Activated CD4-positive, alpha-beta T cell treated with anti-CD3 and anti-CD28 coated beads, Interleukin-2, amount 50 U/mL, for 24 hours (primary cell): ENCODE data around the gene DCBLD2.

Source experiments
- DNase-seq, 2 donors: peaks; one replicate each; pipeline ENCODE4 v3.0.0-alpha.2; 2020; ENCODE audit warnings: low read depth in 1 of 2, low spot score in 1 of 2

Gene DCBLD2

DNA sequence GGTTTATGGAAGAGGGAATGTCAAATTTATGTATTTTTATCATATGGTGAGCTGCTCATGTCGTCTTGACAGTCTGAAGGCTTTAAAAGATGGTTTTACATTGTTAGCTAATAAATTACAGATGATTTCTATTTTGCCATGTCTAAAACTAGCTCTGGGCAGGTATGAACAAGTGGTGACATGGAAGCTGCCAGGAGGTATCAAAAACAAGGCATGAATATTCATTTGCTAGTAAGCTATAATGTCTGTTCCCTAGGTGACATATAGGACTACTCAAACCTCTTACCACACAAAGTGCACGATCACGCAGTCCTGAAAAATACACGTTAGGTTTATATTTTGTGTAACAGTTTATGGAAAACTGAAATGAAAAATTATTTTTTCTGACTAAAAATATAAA, 103.6 kb downstream of the DCBLD2 start:
- no peak for DNase-seq

DNA sequence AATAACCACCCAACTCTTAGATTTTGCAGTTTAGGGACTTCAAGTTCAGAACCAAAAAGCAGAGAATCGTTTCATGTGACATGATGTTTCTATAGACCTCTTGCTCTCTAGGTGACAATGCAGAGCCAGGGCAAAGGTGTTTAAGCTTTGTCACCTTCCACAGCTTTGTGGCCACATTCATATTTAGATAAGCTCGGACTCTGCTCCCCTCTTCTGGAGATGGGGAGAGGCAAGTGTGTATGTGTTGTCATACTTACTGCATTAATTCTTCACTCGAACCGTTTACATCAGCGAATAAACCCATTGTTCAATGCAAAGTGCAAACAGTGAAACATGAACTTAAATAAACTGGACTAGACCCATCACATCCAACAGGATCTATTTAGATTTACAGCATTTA, 105.2 kb downstream of the DCBLD2 start:
- no peak for DNase-seq

DNA sequence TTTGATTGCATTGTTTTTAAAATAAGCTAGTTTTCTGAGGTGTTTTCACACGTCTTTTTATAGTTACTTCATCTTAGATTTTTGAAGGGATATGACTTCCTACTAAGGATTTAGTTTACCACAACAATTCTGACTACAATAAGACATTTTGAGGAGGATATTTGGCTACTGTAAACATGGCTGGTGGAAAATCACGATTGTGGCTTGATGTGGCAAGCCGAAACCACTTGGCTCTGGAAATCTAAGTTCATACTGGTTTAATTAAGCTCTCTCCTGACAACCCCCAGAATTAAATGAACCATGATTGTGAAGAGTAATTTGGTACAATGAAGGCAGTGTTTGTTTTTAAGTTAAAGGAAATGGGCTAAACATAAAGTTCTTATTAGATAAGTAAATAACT, 107.5 kb downstream of the DCBLD2 start:
- no peak for DNase-seq

DNA sequence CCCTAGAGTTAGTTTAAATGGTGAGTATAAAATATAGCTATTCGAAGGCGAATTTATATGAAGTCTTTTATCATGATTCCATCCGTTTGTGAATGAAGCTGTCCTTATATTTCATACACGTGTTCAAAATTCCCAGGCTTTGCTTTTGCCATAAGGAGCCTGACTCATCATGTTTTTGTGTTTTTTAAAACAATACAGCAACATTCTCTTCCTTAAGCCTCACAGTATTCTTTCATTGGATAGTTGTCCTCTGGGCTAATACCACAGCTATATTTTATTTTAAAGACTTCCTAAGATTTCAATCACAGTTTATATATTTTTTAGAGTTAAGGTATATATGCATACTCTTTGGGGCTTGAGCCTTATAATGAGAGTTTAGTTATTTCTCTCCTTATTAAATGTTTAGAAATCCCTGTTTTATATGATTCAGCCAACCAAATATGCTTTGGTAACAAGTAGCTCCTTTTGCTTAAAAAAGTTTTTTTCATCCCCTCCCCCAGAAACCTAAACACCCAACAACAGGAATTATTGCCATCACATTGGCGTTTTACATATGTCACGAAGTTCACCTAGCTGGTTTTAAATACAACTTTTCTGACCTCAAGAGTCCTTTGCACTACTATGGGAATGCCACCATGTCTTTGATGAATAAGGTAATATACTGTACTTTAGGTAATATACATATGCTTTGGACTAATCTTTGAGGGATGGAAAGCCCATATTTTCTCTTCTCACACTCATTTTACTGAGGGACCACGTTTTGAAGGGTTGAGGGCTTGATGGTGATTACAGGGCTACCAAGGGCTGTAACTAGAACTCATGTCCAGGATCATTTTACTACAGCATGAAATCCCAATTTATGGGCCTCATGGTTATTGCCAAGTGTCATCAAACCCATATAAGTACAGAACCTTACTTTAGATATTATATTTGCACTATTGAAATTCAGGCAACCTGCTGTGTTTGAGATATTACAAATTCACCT, 109.9 kb downstream of the DCBLD2 start:
- DNase-seq = no peak

DNA sequence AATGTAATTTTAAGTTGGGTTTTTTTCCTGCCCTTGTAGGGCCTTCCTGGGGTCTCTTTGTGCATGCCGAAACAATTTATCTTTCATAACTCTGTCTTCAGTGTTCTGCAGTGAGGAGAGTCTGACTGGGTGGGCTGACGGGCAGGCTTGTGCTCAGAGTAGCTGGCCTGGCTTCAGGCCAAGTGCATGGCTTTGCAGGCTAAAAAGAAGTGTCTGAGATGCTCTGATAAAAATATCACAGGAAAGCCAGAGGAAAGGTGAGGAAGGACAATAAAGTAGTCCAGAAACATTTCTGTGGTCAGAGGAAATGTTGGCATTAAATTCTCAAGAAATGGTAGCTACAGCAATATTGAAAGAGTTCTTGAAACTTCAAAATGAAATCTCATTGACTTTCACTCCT, 112.8 kb downstream of the DCBLD2 start:
- DNase-seq = no peak

DNA sequence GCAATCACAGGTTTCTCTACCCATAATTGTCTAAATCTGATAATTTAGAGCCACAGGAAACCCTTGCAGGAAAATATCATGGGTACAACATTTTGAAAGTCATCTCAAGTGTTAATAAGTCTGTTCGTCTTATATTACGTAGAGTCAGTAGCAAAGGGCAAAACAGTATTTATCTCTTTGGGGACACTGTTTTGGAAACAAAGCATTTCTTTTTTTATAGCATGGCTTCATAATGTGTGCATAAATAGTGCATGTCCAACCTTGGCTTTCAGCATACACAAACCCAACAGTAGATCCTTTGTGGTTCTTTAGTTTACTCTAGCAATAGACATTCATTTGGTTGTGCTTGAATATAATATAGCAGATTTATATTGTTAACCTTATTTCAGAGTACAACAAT, 114.3 kb downstream of the DCBLD2 start:
- DNase-seq = no peak

DNA sequence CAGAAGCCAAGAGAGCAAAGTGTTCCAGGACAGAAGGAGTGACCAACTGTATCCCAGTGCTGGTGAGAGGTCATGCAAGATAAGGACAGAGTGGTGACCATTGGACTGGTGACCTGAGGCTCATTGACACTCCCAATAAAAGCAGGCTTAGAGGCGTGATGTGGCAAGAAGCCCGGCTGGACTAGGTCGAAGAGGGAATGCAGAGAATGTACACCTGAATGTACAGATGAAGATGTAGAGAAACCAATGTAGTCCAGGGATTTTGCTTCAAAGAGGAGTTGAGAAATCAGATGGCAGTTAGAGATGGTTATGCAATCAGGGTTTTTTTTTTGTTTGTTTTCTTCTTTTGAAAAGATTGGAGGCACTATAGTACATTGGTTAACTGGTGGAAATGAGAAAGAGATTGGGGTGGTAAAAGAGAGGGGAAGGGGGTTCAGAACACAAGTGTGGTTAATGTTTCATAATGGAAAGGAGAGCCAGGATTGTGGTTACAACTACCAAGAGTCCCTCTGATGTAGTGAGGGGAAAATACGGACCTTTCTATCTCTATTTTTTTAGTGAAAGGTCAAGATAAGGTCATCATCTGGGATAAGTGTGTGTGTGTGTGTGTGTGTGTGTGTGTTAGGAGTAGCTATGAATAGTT, 115.0 kb downstream of the DCBLD2 start:
- no peak for DNase-seq

DNA sequence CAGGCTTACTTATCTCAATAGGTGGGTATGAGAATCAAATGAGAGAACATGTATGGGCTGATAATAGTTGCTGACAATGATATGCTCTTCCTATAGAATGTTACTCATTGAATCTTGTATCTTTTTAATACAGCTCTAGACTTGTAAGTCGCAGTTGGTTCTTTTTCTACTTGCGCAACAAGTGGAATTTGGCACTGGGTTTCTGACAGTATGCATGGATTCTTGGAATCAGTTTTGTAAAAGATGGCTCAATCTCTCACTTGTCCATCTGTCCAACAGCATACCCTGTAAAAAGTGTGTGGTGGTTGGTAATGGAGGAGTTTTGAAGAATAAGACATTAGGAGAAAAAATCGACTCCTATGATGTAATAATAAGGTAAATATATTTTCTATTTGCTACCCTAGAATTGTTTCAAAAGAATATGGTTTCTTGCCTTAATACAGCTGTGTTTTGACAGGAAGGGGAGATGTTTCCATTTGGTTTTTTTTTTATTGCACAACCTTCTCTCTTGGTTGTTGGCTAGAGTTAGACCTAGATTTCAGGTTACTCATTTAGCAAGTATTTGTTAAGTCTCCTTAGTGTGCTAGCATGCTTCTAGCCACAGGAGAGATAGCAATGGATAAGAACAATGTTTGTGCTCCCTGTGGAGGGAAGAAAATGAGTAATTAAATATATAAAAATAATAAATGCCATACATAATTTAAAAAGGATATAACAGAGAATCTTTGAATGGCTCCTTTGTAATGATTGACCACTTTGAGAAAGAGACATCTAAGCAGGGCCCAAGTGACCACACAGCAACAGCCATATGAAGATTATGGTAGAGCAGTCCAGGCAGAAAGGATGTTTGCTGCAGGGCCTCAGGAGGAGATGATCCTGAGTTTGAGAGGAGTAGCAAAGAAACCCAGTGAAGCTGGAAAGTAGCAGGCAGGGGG, 116.6 kb downstream of the DCBLD2 start:
- DNase-seq = no peak

DNA sequence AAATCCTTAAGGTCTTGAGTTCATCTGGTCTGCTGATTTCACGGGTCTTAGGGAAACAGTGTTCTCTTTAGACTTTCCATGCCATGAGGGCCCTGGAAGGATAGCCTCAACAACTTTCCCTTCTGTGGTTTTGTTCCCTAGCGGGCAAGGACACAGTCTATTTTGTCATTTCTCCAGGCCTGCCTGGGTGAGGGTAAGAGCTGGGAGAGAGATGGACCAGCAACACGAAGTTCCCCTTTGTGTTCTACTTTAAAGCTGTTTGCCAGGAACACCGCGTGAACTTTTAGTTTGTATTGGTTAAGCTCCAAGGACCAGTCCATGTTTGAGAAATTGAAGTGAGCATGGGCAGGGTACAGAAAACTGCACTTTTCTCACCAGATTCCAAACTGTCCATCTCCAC, 117.5 kb downstream of the DCBLD2 start:
- DNase-seq = no peak

DNA sequence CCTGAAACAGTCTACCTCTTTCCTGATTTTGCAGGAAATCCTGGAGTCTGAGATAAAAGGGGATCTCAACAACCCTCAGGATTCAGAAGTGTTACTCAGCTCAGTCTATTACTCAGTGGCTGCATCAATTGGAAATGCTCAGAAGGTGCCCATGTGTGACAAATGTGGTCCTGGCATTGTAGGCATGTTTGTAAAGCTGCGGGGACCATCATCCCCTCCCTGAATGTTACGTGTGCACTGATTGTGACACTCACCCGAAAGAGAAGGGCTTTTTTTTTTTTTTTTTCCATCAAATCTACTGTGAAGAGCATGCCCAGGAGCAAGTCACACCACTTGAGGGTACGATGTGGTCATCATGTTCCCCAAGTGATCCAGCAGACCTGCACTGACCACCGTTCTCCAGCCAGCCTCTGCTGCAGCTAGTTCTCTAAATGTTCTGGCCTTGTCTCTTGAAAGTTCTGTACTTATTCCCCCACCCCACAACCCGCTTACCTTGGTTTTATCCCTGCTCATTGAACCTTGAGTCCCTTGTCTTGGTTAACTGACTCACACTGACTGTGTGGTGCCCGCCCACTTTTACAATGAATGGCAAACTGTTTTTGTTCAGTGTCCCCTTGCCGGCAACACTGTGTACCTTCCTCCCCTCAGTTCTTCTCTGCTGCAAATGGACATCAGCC, 118.5 kb downstream of the DCBLD2 start:
- DNase-seq = no peak

DNA sequence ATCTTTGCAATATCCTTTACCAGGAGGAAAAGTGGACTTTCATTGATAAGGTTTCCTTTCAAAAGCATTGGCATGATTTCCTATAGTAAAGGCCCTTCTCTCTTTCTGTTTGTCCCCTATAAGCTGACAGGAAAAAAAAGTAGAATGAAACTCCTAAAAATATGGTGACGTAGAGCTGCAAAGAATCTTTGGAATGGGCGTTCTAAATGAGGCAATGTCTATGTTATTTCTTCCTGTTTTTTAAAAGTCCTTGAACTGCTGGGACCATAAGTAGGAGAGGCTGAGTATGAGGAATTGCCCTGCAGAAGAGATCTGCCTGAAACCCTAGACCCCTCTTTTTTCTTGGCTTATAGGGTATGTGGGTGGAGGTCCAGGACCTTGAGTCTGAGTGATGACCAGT, 121.2 kb downstream of the DCBLD2 start:
- DNase-seq = no peak

DNA sequence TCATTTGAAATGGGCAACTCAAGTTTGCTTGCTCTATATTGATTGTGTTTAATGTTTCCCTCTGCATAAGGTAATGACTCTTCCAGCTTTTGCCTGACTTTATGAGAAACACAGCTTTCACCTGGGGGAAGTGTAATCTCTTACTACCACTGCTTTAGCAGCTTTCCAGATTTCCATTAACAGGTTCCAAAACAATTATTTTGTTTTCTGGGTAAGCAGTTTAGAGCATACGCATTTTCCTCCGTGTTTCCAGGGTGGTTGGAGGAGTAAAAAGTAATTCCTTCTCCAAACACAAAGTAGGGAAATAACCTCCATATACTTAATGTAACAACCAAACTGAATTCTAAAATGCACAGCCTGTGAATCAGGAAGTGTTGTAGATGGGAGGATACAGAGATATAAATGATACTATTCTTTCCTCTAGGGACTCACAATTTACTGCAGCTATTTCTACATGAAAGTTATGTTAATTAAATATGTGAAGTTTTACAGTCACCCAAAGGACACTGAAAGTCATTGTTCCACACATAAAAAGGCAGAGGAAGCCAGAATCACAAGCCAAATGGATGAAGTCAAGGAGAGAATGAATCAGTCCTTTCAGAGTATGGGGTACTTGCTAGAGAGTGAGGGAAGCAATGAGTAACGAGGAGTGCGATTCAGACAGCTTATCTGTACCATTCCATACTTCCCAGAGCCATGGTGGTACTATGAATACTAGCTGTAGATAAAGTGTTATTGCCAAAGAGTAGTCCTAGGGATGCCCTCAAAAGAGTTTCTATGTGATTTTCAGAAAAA, 121.8 kb downstream of the DCBLD2 start:
- DNase-seq = no peak

DNA sequence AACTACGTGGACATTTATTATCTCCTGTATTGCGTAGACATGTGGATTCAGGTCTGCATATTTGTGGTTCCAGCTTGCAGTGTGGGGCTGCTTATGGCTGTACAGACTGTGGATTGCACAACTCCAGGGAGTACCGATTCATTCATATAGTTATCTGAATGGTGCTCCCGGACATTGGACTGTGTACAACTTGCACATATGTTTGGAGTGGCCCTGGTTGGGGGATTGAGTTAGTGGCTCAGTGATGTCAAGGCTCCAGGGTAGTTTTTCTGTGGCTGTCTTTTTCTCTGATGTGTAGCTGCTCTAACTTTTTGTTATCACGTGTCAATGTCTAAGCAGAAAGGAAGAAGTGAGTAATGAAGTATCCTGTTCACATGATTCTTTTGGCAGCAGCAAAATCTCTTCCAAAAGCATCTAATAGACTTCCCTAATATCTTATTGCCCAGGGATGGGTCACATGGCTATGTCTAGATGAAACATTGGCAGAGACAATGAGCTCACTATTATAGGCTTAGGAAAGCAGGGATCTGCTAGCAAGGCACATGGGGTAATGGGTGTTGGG, 122.6 kb downstream of the DCBLD2 start:
- DNase-seq = no peak

DNA sequence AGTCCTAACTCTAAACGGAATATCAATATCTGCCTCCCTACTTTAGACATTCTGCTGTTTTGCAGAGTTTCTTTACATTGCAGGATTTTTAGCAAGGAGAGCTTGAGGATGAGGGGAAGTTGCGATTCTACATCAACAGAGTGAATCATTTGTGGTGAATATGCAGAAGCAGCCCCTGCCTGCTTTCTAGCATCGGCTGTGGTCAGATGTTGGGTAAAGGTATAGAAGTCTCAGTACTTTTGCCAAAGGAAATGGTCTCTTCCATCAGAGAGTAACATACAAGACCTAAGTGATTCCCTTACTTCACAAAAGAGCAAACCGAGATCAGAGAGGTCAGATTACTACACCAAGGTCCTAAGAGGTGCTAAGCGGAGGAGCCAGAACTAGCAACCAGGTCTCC, 123.1 kb downstream of the DCBLD2 start:
- DNase-seq = no peak

DNA sequence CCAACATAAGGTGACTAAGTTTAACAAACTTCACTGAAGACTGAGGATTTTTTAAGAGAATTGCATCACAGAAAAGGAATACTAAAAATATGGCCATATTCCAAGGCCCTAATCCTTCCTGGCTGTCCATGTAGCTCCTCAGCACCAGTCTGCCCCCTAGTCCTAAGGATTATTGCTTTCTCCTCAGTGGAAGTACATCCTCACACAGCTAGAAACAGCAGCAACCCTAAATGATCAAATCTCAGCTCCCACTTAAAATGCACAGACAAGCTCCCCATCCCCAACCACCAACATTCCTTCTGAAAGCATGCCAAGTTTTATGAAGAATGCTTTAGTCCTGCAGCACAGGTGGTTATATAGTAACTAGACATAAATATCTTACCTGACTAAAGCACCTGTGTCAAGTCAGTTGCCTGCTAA, 123.7 kb downstream of the DCBLD2 start:
- DNase-seq = no peak

DNA sequence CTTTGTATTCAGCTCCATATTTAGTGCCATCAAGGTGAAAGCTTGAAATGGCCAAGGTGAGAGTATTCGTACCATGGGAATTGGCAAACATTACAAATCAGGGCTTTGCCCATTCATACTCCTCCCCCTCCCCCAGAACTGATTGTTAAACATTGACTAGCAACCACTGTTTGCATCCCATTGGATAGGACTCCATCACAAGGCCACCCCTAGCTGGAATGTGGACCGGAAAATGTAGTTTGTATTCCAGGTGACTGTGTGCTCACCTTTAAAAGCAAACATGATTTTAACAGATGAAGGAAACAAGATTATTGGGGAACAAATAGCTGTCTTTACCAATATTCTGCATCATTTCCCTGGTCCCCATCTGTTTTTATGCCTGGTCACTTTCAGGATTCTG, 124.2 kb downstream of the DCBLD2 start:
- no peak for DNase-seq

DNA sequence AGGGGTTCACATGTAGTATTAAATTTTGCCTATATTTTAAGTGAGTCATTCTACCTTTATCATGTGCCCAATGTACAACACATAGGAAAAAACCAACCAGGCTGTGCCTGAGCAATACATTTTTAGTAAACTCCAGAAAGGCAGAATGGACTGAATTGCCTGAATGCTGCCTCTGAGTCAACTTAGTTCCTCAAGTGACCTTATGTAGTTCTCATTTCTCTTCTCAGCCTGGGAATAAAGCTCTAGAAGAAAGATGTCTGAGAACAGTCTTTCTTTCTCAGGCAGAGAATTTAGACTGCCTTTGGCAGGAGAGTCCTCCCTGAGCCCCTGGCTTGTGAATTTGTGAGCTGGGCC, 125.4 kb downstream of the DCBLD2 start:
- DNase-seq = no peak

DNA sequence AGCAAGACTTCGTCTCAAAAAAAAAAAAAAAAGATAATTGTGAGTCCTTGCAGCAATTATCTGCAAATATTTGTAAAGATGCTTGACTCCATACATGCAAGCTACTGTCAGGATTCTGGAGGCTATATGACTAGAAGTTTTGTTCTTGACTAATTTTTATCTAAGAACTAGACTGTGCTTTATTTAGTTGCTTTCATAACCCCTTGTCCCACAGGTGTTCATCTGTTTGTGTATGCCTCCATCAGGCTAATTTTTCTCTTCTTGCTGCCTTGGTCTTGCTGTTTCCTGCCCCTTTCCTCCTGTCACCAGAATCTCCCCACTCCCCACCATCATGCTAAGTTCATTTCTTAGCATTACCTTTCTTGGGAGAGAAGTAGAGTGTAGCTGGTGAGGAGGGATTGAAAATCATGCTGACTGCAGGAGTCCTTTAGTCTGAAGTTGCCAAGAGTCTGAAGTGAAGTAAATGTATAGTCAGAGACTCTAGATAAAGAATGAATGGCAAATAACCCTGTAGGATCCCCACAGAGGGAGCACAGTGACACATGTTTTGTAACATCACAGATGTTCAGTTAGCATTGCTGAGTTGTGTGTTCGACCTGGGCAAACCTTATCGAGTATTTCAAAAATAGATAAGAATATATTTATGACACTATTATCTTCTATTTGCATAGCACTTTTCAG, 125.9 kb downstream of the DCBLD2 start:
- no peak for DNase-seq

DNA sequence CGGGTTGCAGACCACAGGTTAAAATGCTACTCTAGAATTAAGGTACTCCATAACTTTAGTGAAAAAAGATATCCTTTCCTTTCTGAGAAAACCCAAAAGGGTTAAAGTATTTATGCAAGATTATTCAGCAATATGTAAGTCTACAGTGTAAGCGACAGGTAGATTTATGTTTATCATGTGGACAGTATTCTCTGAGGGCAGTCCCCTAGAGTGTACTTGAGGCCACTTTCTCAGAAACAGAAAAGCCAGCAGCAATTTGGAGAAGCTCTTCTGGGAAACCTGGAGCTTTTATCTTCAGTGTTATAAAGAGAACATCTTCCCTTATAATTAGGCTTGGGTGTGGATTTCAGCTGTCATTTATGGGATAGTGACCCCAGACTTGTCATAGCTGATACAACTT, 129.5 kb downstream of the DCBLD2 start:
- no peak for DNase-seq
